DOHH2 (cell line): ENCODE results near the gene ZNF284.

Experiments used
- H3F3A ChIP-seq: fragments of 200-600 bp; sonication (generic), shearing (Covaris generic); 2 replicates; pipeline ENCODE4 v1.6.0; 2016; ENCODE audit warnings: antibody characterized with exemption, mild to moderate bottlenecking; ENCODE audit not compliant: control insufficient read depth, insufficient read depth
- H3K27ac ChIP-seq: fragments of 200-600 bp; sonication (generic); 2 replicates; pipeline ENCODE4 v1.5.1; 2014; ENCODE audit warnings: low read depth, mild to moderate bottlenecking, low read length, moderate library complexity
- H3K27me3 ChIP-seq: fragments of 200-600 bp; sonication (generic); 2 replicates; pipeline ENCODE4 v1.6.1; 2014; ENCODE audit warnings: mild to moderate bottlenecking, low read length, mixed read lengths; ENCODE audit not compliant: control insufficient read depth
- H3K36me3 ChIP-seq: fragments of 200-600 bp; sonication (generic); 2 replicates; pipeline ENCODE4 v1.6.1; 2014; ENCODE audit warnings: mild to moderate bottlenecking, low read length, moderate library complexity, mixed read lengths; ENCODE audit not compliant: control insufficient read depth
- H3K4me1 ChIP-seq: fragments of 200-600 bp; sonication (generic); 2 replicates; pipeline ENCODE4 v1.6.1; 2014; ENCODE audit warnings: mild to moderate bottlenecking, low read length, mixed read lengths; ENCODE audit not compliant: control insufficient read depth
- H3K4me2 ChIP-seq: fragments of 200-600 bp; sonication (generic); 2 replicates; pipeline ENCODE4 v1.6.0; 2014; ENCODE audit warnings: mild to moderate bottlenecking, low read length, moderate library complexity
- H3K4me3 ChIP-seq: fragments of 200-600 bp; sonication (generic); 2 replicates; pipeline ENCODE4 v1.5.1; 2014; ENCODE audit warnings: mild to moderate bottlenecking, low read length, mixed read lengths
- H3K79me2 ChIP-seq: fragments of 200-600 bp; sonication (generic); 2 replicates; pipeline ENCODE4 v1.6.1; 2014; ENCODE audit warnings: mild to moderate bottlenecking, low read length, mixed read lengths; ENCODE audit not compliant: control insufficient read depth
- H3K9me2 ChIP-seq: fragments of 200-600 bp; sonication (generic); replicated peaks from 2 replicates; pipeline ENCODE4 v1.6.1; 2014; ENCODE audit warnings: mild to moderate bottlenecking, low read length, mixed read lengths; ENCODE audit not compliant: control insufficient read depth
- H3K9me3 ChIP-seq: fragments of 200-600 bp; sonication (generic); 2 replicates; pipeline ENCODE4 v1.6.1; 2014; ENCODE audit warnings: antibody characterized with exemption, low read length, mixed read lengths; ENCODE audit not compliant: control insufficient read depth, insufficient read depth
- H4K20me1 ChIP-seq: fragments of 200-600 bp; sonication (generic); 2 replicates; pipeline ENCODE4 v1.6.0; 2014; ENCODE audit warnings: low read depth, mild to moderate bottlenecking, antibody characterized with exemption, low read length, moderate library complexity; ENCODE audit not compliant: control insufficient read depth, insufficient read depth
- CTCF ChIP-seq: fragments of 200-600 bp; sonication (generic); IDR thresholded peaks from one replicate; pipeline ENCODE4 v1.5.1; 2014; ENCODE audit warnings: antibody characterized with exemption, mild to moderate bottlenecking, low read depth, low read length; ENCODE audit not compliant: poor library complexity, severe bottlenecking
- EZH2phosphoT487 ChIP-seq: fragments of 200-600 bp; sonication (generic); IDR thresholded peaks from 2 replicates; pipeline ENCODE4 v1.6.1; 2017; ENCODE audit warnings: borderline replicate concordance, mild to moderate bottlenecking, antibody characterized with exemption, low read length, moderate library complexity, mixed read lengths

ZNF284 gene

GRCh38 chr19:44050740-44051649 is 21.0 kb upstream of the ZNF284 start:
- Histone ChIP-seq H3K27ac (no peak overlapping the region), H3K27me3 (peaks cover 4% of the 10 kb centered on the region), H3K4me3 (no peak overlapping the region), H3K9me2 (no peaks in the 10 kb centered on the region), H4K20me1 (no peaks in the 10 kb centered on the region), H3K79me2 (no peaks in the 10 kb centered on the region), H3K9me3 (peaks cover 20% of the 10 kb centered on the region), H3K4me1 (no peaks in the 10 kb centered on the region), H3K4me2 (no peak overlapping the region), H3F3A (no peaks in the 10 kb centered on the region), H3K36me3 (no peaks in the 10 kb centered on the region)
- TF ChIP-seq CTCF = no peak
- no peak for TF ChIP-seq EZH2phosphoT487

GRCh38 chr19:44051650-44052402 is 20.1 kb upstream of the ZNF284 start, which contains the start of gene ZNF223:
Gene ZNF223, plus strand, starts transcription at chr19:44052036. Its CDS starts 3,141 bp downstream, at chr19:44055177.
- TF ChIP-seq CTCF = no peak
- TF ChIP-seq EZH2phosphoT487 = no peak
- H3K27ac ChIP-seq = no peak within 1 kb of the TSS
- no peaks in the 10 kb centered on the region for H3K4me1 ChIP-seq
- H3K9me2 ChIP-seq = no peaks in the 10 kb centered on the region
- no peaks in the 10 kb centered on the region for H3F3A ChIP-seq
- H3K36me3 ChIP-seq = no peaks in the 10 kb centered on the region
- H4K20me1 ChIP-seq = no peaks in the 10 kb centered on the region
- no peak within 1 kb of the TSS for H3K4me2 ChIP-seq
- H3K79me2 ChIP-seq = no peaks in the 10 kb centered on the region
- H3K4me3 ChIP-seq = no peak within 1 kb of the TSS
- peaks cover 20% of the 10 kb centered on the region for H3K9me3 ChIP-seq
- peaks cover 4% of the 10 kb centered on the region for H3K27me3 ChIP-seq

- H3K36me3 ChIP-seq = no peaks in the 10 kb centered on the region
- TF ChIP-seq EZH2phosphoT487 (no peak), CTCF (no peak)
- H3K4me2 ChIP-seq = no peak overlapping the region
- peaks cover 4% of the 10 kb centered on the region for H3K27me3 ChIP-seq
- H3K4me1 ChIP-seq = no peaks in the 10 kb centered on the region
- H3K79me2 ChIP-seq = no peaks in the 10 kb centered on the region
- H3K9me2 ChIP-seq = no peaks in the 10 kb centered on the region
- H3F3A ChIP-seq = no peaks in the 10 kb centered on the region
- H4K20me1 ChIP-seq = no peaks in the 10 kb centered on the region
- no peak overlapping the region for H3K27ac ChIP-seq
- H3K9me3 ChIP-seq = peaks cover 17% of the 10 kb centered on the region
- no peak overlapping the region for H3K4me3 ChIP-seq
Observed at GRCh38 chr19:44055870-44056269, 16.1 kb upstream of the ZNF284 start.
